Right lobe of liver (tissue), 6 donors: ENCODE data around the gene NAV2. TPM values are rescaled to one million over a fixed set of nuclear protein-coding genes. Genes with fewer than 3 reads are reported as not detected.
A peak's percentile ranks its signal among the peaks of the same experiment; 100 is the strongest.

Experiments used
- ATAC-seq, 4 donors: fragments of 200-7000 bp; cut with Tn5 transposase; one replicate each; pipeline ENCODE4 v1.9.1; 2020; ENCODE audit warnings: mild to moderate bottlenecking in 4 of 4, moderate library complexity in 4 of 4
- DNase-seq, 3 donors: peaks; one replicate each; pipeline ENCODE4 v3.0.0-alpha.2; 2020
- H3K27ac ChIP-seq, 3 donors: fragments of 200-600 bp; one replicate each; pipeline ENCODE4 v1.8.0; 2022
- H3K27me3 ChIP-seq, 2 donors: fragments of 200-600 bp; one replicate each; pipeline ENCODE4 v1.8.0; 2022
- H3K36me3 ChIP-seq, 4 donors: fragments of 200-600 bp; sonication (generic) in 1 of 4; one replicate each; pipeline versions ENCODE4 v1.5.1 to v1.8.0; 2017 to 2022; ENCODE audit warnings: control low read depth in 1 of 4
- H3K4me1 ChIP-seq, 4 donors: fragments of 200-600 bp; sonication (generic) in 1 of 4; one replicate each; pipeline versions ENCODE4 v1.5.1 to v1.8.0; 2017 to 2022; ENCODE audit warnings: control low read depth in 1 of 4
- H3K4me3 ChIP-seq, 3 donors: fragments of 200-600 bp; one replicate each; pipeline ENCODE4 v1.8.0; 2022
- H3K9me3 ChIP-seq, 4 donors: fragments of 200-600 bp; sonication (generic) in 1 of 4; one replicate each; pipeline versions ENCODE4 v1.5.1 to v1.8.0; 2017 to 2022; ENCODE audit warnings: control low read depth in 1 of 4
- POLR2A ChIP-seq: fragments of 450-650 bp; IDR thresholded peaks from one replicate; pipeline ENCODE4 v1.6.1; 2017; ENCODE audit warnings: antibody characterized with exemption, mild to moderate bottlenecking
- WGBS: methylation state at CpG from one replicate; pipeline ENCODE4 v1.1.6; 2018; ENCODE audit warnings: low coverage, low lambda C conversion rate; ENCODE audit not compliant: insufficient coverage; ENCODE audit errors: missing lambda C conversion rate; 5-methylcytosine and 5-hydroxymethylcytosine counted together
- intact Hi-C, 2 donors: fragments of 100-400 bp; cut with DNase I; formaldehyde crosslinking; loops; one replicate each; pipeline versions ENCODE4 v1.11.2 to v1.14.1; 2022
- total RNA-seq, 6 experiments: library from RNA; depleted of rRNA in 2 of 6; stranded (reverse); fragments of >200 nt in 2 of 6; fragmentation: NEBNext Ultra II Directional in 3 of 6; extraction: Animal tissue kit (Norgen Biotek cat#: 25700) in 3 of 6; gene quantifications; one replicate each; pipeline versions ENCODE4 v1.1.0 to v1.2.4, GENCODE V29; 2016 to 2023
- TF ChIP-seq, protein P1 (sequence below), 4 donors: fragments of 200-600 bp in 3 of 4; fragments of 450-650 bp in 1 of 4; IDR thresholded peaks; one replicate each; pipeline versions ENCODE4 v1.5.1 to v1.8.0; 2016 to 2022; ENCODE audit warnings: antibody characterized with exemption in 4 of 4, mild to moderate bottlenecking in 2 of 4
- donor health status: DM: no; HTN: yes; CAD: no.
- donor health status: DM: no; HTN: no; CAD: no.
- donor health status: DM: no; HTN: no; CAD: no.
- donor health status: DM: no; HTN: yes; CAD: no.
- donor health status: DM: no; HTN: yes; CAD: no.

NAV2 gene
- total RNA-seq, 6 experiments from 2014 or later, result 15.5 to 69.2 (median 37.1) TPM

DNA sequence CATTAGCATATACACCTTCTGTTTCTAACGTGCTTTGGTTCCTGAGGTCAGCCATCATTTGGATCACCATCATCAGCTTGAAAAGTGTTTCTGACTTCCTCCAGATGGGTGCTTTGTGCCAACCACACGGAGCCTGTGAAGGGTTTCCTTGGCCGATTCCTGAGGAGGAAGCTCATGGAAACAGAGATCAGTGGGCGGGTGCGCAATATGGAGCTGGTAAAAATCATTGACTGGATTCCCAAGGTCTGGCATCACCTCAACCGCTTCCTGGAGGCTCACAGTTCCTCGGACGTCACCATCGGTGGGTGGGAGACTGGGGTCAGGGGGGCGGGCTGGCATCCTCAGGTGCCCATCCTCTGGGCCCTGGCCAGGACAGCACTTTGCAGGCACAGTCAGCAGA lies 392.8 kb downstream of the NAV2 start:
- WGBS, result 89% methylated on average over 7 of the region's 10 CpGs
- peaks cover 0 to 56% (median 25%) of the 10 kb centered on the region in 4 donors for H3K36me3 ChIP-seq

GRCh38 chr11:20109731-20110445 lies 397.3 kb downstream of the NAV2 start:
- no peak for ATAC-seq
- H3K4me1 ChIP-seq, result no peaks in the 10 kb centered on the region
- no peak for DNase-seq
- H3K27ac ChIP-seq, result no peak overlapping the region
- no peaks in the 10 kb centered on the region for H3K9me3 ChIP-seq
- 93% methylated on average over 2 of the region's 9 CpGs for WGBS
- H3K27me3 ChIP-seq, result no peaks in the 10 kb centered on the region
- TF ChIP-seq POLR2A, result no peak
- TF ChIP-seq, protein P1, sequence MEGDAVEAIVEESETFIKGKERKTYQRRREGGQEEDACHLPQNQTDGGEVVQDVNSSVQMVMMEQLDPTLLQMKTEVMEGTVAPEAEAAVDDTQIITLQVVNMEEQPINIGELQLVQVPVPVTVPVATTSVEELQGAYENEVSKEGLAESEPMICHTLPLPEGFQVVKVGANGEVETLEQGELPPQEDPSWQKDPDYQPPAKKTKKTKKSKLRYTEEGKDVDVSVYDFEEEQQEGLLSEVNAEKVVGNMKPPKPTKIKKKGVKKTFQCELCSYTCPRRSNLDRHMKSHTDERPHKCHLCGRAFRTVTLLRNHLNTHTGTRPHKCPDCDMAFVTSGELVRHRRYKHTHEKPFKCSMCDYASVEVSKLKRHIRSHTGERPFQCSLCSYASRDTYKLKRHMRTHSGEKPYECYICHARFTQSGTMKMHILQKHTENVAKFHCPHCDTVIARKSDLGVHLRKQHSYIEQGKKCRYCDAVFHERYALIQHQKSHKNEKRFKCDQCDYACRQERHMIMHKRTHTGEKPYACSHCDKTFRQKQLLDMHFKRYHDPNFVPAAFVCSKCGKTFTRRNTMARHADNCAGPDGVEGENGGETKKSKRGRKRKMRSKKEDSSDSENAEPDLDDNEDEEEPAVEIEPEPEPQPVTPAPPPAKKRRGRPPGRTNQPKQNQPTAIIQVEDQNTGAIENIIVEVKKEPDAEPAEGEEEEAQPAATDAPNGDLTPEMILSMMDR (IDR thresholded peaks at IDR 0.05), result no peak
- H3K4me3 ChIP-seq, result no peak overlapping the region
- intact Hi-C loops, result loop anchor here (10.0 kb wide), 2 partner anchors 155 to 165 kb away; no protein-coding TSS in a partner anchor
- H3K36me3 ChIP-seq, result peaks cover 0 to 30% (median 16%) of the 10 kb centered on the region in 4 donors

More for the DNA sequence above, 392.8 kb downstream of the NAV2 start:
- H3K9me3 ChIP-seq, result no peaks in the 10 kb centered on the region
- H3K4me3 ChIP-seq, result no peak overlapping the region
- H3K27me3 ChIP-seq, result no peaks in the 10 kb centered on the region
- DNase-seq, result no peak
- H3K4me1 ChIP-seq, result no peaks in the 10 kb centered on the region
- no peak for ATAC-seq
- no peak for TF ChIP-seq POLR2A
- TF ChIP-seq, protein P1 (IDR thresholded peaks at IDR 0.05), result no peak
- intact Hi-C loops, result loop anchor here (10.0 kb wide), 2 partner anchors 151 to 161 kb away; no protein-coding TSS in a partner anchor
- no peak overlapping the region for H3K27ac ChIP-seq

DNA sequence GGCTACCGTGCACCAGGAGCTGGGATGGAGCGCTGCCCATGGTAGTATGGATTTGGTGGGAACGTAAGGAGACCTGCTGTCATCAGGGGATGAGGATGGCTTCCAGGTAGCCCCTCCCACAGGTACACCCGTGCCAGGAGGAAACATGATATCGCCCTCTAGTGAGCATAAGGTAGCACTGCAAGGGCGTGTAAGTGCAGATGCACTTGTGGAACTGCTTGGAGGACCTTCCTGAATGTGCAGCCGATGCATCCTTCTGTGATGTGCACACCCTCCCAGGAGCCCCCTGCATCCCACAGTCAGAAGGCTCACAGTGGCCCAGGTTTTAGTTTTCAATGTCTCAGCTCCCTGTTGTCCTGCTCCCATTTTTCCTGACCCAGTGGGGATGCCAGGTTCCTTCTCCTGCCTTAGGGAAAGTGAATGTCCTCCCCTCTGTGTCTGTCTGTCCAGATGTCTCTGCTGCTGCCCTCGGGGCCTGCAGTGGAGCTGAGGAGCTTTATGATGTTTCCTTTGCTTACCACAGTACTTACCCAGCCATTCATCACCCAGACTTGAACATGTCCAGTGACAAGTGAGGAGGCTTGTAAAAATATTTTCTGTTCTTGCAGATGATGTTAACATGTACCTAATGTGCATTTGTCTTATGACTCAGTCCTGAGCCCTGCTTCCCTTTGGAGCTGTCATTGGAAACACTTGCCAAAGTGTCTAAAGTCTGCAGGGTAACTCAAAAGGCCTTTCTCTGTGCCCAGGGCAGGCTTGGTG lies 398.5 kb downstream of the NAV2 start:
- Histone ChIP-seq H3K36me3 (peaks cover 0 to 25% (median 13%) of the 10 kb centered on the region in 4 donors), H3K27ac (no peak overlapping the region), H3K4me1 (no peaks in the 10 kb centered on the region), H3K9me3 (no peaks in the 10 kb centered on the region), H3K27me3 (no peaks in the 10 kb centered on the region), H3K4me3 (no peak overlapping the region)
- DNase-seq, result peak in 1 of 3 donors; percentile 53
- WGBS, result 21% methylated on average over 5 of the region's 8 CpGs
- peak; percentile 70 to 91 (median 85) for ATAC-seq
- intact Hi-C loops, result no loop called here
- TF ChIP-seq POLR2A, result no peak
- TF ChIP-seq, protein P1 (IDR thresholded peaks at IDR 0.05), result peak; percentile 67 to 88 (median 84)

- Histone ChIP-seq H3K27me3 (no peaks in the 10 kb centered on the region), H3K4me3 (no peak overlapping the region), H3K36me3 (peaks cover 0 to 33% (median 17%) of the 10 kb centered on the region in 4 donors), H3K4me1 (no peaks in the 10 kb centered on the region), H3K27ac (no peak overlapping the region), H3K9me3 (no peaks in the 10 kb centered on the region)
- TF ChIP-seq POLR2A, result no peak
- TF ChIP-seq, protein P1 (IDR thresholded peaks at IDR 0.05), result no peak
- DNase-seq, result no peak
- intact Hi-C loops, result no loop called here
- WGBS, result 100% methylated on average over 1 of the region's 1 CpG
- no peak for ATAC-seq
Observed at GRCh38 chr11:20111871-20112270, 399.2 kb downstream of the NAV2 start.
